Measurements from ENCODE around the gene GSTT2B.
A peak's percentile ranks its signal among the peaks of the same experiment; 100 is the strongest.
"Not testable (repeated sequence)": the region's sequence is repeated elsewhere in the genome, so short reads cannot be mapped to it uniquely, and the experiment has no call there.

Gene GSTT2B

GRCh38 chr22:23984430-23984829 is 23.4 kb upstream of the GSTT2B start:
- DNase-seq: no peak

GRCh38 chr22:23980567-23980966 is 19.6 kb upstream of the GSTT2B start:
- DNase-seq: not testable (repeated sequence)

- not testable (repeated sequence) for DNase-seq
Observed at GRCh38 chr22:23979557-23980240, 18.7 kb upstream of the GSTT2B start, which contains the start of gene GSTT2. Gene GSTT2 (plus strand): TSS chr22:23980134.

GRCh38 chr22:23977304-23977703 is 16.3 kb upstream of the GSTT2B start:
- DNase-seq: not testable (repeated sequence)

GRCh38 chr22:23974836-23975352 is 13.9 kb upstream of the GSTT2B start:
- DNase-seq: not testable (repeated sequence)

- DNase-seq: not testable (repeated sequence)
Observed at GRCh38 chr22:23974345-23974744, 13.3 kb upstream of the GSTT2B start, which contains the start of gene DDT. Gene DDT (minus strand): TSS chr22:23974441. CDS start chr22:23974414, 27 bp downstream.

GRCh38 chr22:23971927-23972326 is 10.9 kb upstream of the GSTT2B start:
- not testable (repeated sequence) for DNase-seq

- no peak for DNase-seq
Observed at GRCh38 chr22:23970816-23971486, 10.0 kb upstream of the GSTT2B start.

- DNase-seq: no peak
Observed at GRCh38 chr22:23970201-23970641, 9.2 kb upstream of the GSTT2B start.

- no peak for DNase-seq
Observed at GRCh38 chr22:23969071-23969470, 8.1 kb upstream of the GSTT2B start.

- not testable (repeated sequence) for DNase-seq
Observed at GRCh38 chr22:23966568-23966967, 5.6 kb upstream of the GSTT2B start, which contains the start of gene DDTL. Gene DDTL (plus strand): TSS chr22:23966888. CDS start chr22:23966915, 27 bp downstream.

- DNase-seq: not testable (repeated sequence)
Observed at GRCh38 chr22:23966094-23966493, 5.1 kb upstream of the GSTT2B start.

- peak; percentile 79 for DNase-seq
Observed at GRCh38 chr22:23956301-23956900, 4.6 kb downstream of the GSTT2B start.

- DNase-seq: peak; percentile 42
Observed at GRCh38 chr22:23955886-23956285, 5.1 kb downstream of the GSTT2B start.

- DNase-seq: not testable (repeated sequence)
Observed at GRCh38 chr22:23954991-23955305, 6.0 kb downstream of the GSTT2B start.

GRCh38 chr22:23954193-23954990 is 6.6 kb downstream of the GSTT2B start:
- not testable (repeated sequence) for DNase-seq

- DNase-seq: not testable (repeated sequence)
Observed at GRCh38 chr22:23953485-23953884, 7.5 kb downstream of the GSTT2B start.

- DNase-seq: not testable (repeated sequence)
Observed at GRCh38 chr22:23952794-23953405, 8.1 kb downstream of the GSTT2B start.

GRCh38 chr22:23951383-23951782 is 9.6 kb downstream of the GSTT2B start:
- DNase-seq: not testable (repeated sequence)

- DNase-seq: not testable (repeated sequence)
Observed at GRCh38 chr22:23949764-23950163, 11.2 kb downstream of the GSTT2B start.

GRCh38 chr22:23947391-23947790 is 13.6 kb downstream of the GSTT2B start:
- DNase-seq: not testable (repeated sequence)

- DNase-seq: not testable (repeated sequence)
Observed at GRCh38 chr22:23940166-23940565, 20.8 kb downstream of the GSTT2B start.

Data from NCI-H82 (cell line).